UCSD-AML1 (cell line): Measurements from ENCODE around the gene ATG9B.

Experiments used
- DNase-seq: peaks from one replicate; lab custom pipeline; 2025; ENCODE audit not compliant: unreplicated experiment; lab: John Stamatoyannopoulos, UW

Gene ATG9B

DNA sequence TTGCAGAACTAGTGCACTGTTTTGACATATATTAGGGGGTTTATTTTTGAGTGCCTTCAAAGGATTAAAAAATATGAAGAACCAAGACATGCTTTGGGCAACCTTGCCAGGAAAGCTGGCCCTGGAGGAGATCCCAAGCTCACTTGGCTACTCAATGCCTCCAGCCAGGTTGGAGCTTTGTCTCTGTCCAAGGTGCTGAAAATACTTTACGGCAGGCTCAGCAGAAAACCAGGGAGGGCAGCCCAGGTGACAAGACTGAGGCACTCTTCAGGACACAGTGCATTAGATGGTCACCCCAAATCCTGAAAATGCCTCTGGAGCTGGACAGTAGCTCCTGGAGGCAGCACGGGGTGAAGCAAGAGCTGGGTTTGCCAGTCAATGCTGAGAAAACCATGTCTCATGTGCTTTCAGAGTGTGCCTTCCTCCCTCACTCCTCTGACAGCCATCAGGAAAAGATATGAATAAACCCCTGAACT lies 40.4 kb downstream of the ATG9B start:
- no peak for DNase-seq

DNA sequence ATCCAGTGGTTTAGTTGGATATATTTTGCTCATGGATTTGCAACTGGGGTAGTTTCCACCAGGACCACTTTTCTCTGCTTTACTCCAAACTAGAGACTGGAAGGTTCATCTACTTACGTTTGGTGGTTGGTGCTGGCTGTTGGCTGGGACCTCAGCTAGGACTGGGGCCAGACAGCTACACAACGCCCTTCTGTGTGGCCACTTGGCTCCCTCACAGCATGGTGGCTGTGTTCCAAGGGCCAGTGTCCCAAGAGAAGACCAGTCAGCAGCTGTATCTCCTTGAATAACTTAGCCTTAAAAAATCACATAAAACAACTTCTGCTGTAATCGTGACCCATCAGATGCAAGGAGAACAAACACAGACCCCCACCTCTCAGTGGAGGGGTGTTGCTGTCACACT lies 41.9 kb downstream of the ATG9B start:
- DNase-seq: no peak

DNA sequence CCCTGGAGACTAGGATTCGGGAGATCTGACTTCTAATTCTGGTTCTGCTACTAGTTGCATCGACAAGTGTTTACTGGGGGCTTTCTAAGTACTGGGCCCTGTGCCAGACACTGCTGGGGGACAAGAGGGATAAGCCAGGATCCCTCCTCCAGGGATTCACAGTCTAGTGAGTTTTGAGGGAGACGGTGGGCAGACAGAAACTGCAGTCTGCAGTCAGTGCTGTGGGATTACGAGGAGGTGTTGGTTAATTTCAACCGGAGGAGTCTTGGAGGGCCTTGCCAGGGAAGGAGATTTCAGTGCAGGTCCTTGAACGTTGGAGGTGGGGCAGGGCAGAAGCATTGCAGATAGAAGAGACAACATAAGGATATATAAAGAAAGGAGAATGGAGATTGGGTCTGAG lies 42.6 kb downstream of the ATG9B start:
- no peak for DNase-seq

DNA sequence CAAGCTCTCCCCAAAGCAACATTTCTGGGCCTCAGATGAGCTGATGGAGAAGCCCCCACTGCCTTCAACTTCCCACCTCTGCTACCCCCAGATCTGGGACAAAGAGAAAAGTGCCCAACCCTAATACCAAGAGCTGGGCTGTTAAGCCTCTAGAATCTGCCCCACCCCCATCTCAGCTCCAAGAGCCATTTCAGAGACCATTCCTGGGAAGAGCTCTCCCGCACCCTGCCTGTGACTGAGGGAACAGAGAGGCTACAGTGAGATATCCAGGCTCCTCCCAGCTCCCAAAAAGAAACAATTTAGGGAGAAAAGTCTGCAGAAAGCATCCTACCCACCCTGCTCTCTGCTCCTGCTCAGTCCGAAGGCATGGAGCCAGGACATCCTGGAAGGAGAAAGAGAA lies 43.6 kb downstream of the ATG9B start:
- DNase-seq: no peak

DNA sequence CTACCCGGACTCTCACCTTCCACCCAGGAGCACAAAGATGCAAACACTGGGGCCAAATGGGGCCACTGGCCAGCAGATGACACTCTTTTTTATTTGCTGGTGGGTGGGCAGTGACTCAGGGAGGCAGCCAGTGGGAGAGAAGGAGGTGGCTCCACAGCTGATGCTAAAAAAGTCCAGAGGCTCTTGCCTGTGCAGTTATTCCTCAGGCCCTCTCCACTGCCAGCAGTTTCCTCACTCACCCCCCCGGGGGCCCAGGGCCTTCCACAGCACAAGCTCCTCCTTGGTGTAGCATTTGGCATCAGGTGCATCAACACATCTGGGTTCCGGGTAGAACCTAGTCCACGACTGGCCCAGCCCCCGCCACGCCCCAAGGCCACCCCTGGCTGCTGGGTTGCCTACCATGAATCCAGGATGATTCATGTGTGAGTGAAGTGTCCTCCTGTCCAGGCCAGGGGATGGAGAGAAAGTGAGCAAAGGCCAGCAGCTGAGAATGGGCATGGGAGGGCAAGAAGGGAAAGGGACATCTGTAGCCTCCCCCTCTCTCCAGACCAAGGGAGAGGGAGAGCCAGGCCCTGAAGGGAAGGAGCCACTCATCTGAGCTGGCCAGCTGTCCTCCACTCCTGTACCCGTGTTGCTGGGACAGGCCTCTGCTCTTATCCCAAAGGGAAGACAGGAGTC lies 44.4 kb downstream of the ATG9B start:
- DNase-seq: no peak

DNA sequence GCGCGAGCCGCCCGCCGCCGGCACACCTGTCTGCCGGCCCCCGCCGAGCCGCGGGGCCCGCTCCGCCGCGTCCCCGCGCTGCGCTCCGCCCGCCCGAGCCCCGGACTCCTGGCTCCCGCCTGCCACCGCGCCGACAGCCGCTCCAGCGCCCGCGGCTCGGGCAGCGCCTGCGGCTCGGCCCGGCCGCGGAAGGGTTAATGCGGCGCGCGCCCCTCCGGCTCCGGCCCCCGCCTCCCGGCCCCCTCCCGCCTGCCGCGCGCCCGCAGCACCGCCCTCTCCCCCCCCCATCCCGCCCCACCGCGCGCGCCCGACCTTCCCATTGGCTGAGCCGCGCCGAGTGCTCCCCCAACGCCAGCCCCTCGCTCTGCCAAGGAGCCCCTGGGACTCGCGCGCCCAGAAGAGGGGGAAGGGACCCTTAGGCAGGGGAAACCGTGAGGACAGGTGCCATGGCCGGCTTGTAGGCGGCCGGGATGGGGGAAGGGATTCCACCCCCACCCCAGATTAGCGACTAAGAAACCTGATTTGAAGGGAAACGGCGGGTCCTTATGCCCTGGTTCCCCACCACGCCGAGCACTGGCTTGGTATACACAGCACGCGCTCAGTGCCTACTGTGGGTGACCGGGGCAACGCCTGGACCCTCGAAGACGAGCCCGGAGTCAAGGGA lies 46.0 kb downstream of the ATG9B start, which contains the start of gene KCNH2:
Gene KCNH2, minus strand, starts transcription at position 196 of the 664 bp plus-strand sequence. CDS start 408 bp downstream, outside the sequence.
- no peak for DNase-seq

DNA sequence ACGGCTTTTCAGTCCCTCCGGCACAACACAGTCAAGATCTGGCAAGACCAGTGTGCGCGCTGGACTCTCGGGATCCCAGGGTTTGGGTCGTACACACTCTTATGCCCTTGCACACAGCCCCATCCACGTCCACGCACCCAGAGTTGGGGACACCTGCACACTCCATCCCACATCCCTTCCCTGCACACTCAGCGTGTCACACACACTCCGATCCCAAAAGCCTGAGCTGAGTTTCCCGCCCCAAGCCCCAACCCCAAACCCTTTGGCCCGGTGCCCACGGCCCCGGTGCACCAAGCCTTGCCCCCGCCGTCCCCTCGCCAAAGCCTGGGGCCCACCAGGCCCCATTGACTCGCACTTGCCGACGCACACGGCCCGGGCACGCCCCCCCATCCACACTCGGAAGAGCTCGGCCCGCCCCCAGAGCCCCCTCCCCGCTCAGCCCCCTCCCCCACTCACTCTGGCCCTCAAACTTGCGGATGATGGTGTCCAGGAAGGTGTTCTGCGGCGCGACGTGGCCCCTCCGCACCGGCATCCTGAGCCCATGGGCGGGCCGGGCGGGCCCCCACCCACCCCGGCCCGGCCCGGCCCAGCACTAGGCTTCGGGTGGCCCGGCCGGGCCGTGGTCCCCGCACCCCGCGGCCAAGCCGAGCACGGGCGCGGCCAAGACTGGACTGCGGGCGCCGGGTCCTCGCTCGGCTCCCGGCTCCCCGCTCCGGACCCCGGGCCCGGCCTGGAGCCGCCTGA lies 46.7 kb downstream of the ATG9B start:
- no peak for DNase-seq

DNA sequence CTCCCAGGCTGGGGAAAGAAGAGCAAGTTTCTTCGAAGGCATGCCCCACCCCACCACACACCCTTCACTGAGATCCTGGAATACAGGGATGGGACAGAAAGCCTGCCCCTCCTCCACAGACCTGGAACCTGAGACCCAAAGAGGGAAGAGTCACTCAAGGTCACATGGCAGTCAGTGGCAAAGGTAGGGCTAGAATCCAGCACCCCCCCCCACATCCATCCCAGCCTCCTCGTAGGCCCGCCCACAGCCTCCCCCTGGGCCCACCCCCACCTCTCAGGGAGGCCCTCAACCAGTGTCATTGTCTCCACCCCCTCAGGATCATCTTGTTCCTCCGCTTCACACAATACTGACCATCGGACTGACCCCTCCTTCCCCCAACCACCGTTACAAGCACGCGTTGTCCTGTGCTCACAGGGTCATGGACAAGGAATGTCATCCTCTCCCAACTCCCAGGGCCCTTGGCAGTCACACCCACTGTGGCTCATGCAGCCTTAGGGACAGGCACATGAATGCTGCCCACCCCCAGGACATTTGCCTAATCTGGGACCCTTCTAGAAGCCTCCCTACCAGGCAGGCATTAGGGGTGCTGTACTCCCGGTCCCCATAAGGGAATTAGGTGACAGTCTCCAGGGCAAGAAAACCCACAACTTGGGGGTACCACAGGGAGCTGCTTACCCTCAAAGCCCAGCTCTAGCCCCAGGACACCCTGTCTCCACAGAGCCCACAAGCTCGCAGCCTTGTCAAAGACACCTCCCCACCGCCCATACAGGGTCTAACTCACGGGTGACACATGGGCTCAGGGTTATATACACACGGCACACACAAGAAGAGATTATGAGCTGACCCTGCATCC lies 47.5 kb downstream of the ATG9B start:
- no peak for DNase-seq

DNA sequence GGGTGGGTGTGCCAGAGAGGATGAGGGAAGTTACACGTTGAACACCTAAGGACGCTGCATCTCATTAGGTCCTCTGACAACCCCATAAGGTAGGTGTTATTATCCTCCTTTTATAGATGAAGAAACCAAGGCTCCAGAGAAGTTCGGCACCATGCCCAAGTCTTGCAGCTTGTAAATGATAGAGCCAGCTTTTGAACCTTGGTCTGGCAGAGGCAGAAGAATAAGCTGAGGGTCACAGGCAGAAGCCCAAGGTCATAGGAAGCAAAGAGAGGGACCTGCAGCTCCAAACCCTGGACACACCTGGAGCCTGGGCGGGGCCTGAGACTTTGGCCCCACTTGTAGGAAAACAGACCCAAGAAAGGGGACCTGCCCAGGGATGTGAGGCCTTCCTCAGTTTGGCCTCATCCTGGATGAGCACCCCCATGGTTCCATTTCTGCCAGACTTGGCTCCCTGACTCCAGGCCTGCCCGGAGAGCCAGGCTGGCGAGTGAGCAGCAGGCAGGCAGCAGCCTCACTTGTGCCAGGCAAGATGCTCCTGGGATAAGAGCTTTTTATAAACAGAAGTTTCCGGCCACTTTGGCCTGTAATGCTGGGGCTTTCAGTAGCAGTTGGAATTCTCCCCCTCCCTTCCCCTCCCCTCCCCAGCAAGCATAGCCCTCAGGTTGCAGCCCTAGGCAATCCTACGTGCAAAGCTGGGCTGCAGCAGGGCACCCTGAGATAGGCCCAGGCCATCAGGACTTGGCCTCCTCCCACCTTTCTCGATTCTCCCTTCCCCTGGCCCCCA lies 48.6 kb downstream of the ATG9B start:
- no peak for DNase-seq

DNA sequence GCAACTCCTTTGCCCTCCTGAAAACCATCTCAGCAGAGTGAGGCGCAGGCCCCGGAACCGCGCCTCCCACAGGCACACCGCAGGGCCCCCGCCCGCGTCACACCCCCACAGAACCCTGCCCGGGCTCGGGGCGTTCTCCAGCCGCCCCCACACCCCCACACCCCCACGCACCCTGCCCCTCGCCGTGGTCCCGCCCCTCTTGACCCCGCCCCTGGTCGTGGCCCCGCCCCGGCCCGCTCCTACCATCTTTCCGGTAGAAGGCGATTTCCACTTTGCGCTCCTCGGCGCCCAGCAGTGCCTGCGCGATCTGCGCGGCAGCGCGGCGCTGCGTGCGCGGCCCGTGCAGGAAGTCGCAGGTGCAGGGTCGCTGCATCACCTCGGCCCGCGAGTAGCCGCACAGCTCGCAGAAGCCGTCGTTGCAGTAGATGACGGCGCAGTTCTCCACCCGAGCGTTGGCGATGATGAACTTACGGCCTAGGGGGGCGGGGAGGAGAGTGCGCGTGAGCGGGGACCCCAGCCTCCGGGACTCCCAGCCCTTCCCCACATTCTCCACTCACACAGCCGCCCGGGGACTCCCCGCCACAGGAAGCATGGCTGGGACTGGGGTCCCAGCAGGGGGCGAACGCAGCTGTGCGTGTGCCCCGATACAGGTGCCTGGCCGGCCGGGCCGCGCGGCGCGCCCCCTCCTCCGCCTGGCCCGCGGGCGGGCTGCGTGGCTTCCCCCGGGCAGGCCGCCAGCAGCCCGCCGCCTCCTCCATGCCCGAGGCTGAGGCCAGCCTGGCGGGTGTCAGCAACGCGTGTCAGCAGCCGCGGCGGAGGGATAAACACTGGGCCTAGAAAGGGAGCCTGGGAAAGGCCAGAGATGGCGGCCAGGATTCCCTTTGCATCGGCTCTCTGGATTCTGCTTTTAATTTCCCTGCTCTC lies 49.6 kb downstream of the ATG9B start:
- no peak for DNase-seq

DNA sequence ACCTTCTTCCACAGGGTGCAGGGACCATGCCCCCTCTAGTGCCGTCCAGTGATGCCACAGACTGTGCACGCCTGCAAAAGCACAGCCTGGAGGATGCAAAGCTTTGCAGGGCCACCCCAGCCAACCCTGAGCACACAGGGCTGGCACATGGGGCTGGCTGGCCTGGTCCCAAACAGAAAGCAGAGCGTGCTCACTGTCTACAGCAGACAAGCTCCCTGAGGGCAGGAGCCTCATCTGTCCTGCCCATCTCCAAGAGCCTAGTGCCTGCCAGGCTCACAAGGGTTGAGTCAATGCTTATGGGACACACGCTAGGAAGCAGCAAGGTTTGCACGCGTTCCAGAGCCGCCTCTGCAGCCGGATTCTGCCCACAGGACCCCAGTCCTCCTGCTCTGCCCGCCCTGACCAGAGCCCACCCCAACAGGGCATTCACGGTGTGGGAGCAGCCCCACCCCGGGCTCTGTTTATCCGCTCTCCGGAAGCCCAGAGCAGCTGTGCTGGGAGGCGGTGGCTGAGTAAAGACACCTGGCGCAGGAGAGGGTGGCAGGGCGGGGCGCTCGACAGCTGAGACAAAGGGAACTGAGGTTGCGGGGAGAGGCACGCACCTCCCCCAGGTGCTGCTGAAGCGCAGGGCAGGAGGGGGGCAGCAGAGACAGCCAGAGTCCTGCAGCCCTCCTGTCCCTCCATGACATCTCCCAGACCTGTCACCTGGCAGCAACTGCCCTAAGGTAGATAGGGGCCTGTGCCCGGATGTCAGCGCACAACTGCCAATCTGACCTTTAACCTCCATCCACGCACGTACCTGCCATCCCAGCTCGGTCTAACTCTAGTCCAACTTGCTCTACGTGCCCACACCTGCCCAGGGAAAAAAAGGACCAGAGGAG lies 50.5 kb downstream of the ATG9B start:
- DNase-seq: no peak

DNA sequence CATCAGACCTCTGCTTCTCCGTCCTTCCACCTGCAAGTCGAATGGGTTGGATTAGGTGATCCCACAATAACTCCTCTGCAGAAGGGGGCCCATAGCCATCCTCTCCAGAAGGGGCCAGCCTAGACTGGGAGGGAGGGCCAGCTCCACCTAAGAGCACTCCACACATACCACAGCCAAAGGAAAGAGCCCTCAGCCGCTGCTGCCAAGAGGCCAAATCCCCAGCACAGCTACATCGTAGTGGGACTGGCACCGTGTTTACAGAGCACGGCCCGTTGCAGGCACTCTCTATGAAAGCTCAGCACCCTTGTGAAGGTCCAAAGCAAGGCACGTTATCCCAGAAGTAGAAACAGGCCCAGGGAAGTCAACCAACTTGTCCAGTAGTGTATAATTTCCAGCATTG lies 51.6 kb downstream of the ATG9B start:
- no peak for DNase-seq

DNA sequence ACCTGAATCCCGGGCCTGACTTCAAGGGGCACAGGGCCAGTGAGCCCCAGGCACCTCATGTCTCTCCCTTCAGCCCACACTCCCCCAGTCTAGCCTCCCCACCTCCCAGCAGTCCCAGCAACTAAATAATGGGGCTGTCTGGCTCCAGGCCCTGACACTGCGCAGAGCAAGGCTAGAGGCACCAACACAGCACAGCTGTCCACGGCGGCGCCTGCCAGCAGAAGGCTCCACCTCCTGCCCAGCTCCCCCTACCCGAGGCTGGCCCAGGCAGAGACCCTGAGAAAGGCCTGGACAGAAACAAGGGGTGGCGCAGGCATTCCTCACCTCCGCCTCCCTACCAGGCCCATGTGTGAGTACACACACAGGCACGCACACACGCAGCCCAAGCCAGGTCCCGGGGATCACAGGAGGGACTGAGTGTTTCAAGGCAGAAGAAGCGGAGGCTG lies 52.2 kb downstream of the ATG9B start:
- DNase-seq: no peak

DNA sequence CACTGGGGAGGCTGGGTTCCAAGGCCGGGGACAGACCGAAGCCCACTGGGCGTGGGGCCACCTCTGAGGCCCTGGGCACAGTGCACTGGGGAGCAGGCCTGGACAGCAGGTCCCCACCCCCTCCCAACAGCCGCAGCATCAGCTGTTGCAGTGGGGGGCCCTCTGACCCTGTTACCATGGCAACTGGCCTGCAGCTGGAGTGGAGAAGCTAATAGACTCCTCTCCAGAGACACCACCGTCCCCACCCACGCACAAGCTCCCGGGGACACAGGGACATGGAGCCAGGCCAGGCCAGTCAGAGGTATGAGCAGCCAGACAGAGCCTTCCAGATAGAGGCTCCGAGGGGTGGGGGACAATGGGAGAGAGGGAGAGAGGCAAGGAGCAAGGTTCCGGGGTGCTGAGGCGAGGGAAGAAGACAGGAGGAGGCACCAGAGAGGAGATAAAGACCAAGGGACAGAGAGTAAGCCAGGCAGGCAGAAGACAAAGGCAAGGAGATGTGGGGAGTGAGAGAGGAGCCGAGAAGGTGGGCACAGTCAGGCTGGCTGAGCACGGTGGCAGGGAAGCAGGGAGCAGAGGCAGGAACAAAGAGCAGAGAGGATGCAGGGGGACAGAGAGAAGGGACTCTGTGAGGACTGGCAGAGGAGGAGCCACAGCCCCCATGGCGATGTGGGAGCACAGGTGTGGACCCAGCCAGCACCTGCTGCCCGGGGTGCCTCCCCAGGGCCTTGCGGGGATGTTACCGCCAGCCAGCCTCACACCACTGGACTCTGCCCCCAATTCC lies 52.9 kb downstream of the ATG9B start:
- DNase-seq: no peak

DNA sequence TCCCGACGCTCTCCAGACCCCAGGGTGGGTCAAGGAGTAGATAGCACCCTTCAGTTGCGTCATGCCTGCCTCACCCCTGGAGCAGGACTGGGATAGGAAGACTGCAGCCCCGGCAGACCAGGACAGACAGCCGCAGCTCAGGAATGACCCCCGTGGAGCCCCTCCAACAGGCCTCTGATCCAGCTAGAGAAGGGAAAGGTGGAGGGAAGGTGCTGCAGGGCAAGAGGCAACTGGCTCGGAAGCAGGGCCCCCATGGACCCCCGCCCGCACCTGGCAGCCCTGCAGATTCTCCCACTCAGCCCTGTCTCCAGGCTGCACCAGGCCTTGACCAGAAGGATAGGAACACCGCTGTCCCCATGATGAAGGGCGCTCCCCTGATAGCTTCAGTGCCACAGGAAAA lies 53.9 kb downstream of the ATG9B start:
- no peak for DNase-seq

DNA sequence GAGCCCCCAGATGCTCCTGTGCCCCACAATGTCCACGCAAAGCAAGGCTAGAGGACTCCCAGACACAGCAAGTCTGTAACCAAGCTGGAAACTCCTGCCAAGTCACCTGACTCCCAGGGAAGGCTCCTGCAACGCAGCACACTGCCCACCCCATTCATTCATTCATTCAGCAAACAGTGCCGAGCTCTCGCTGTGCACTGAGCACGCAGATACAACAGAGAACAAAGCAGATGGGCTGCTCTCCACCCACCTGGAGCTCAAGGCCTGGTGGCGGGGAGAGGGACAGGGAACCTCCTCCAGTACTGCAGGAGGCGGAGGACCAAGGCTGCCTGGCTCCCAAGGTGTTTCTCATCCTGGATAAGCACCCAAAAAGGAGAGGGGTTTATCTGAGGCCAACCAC lies 54.8 kb downstream of the ATG9B start:
- no peak for DNase-seq

DNA sequence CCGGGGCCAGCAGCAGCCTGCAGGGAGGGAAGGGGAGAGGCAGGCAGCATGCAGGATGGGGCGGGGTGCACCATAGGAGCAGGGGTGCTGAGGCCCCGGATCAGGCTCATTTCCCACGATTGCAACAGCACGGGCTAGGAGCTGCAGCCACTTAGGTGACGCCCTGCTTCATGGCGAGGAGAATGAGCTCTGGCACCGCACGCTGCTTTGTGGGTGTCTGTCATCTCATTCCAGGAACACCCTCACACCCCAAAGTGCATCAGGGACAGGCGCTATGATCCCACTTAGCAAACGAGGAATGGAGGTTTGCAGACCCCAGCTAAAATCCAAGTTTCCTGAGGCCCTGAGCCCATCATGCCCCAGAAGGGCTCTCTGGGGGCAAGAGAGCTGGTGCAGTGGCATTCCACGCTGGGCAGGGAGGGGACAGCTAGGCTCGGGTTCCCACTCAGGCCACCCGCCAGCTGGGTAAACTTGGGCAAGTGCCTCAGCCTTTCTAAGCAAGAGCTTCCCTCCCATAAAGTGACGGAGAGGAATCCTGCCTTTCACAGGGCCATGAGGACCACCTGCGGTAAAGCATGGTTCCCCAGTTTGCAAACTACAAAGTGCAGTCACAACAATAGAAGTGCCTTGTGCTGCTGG lies 55.4 kb downstream of the ATG9B start:
- DNase-seq: no peak
